Activated CD4-positive, alpha-beta T cell treated with anti-CD3 and anti-CD28 coated beads, Interleukin-2, amount 50 U/mL, for 48 hours (primary cell): Measurements from ENCODE around the gene NBPF12.
"Not testable (repeated sequence)": the region's sequence is repeated elsewhere in the genome, so short reads cannot be mapped to it uniquely, and the experiment has no call there.

Source experiments
- DNase-seq, 2 experiments: peaks; one replicate each; pipeline ENCODE4 v3.0.0-alpha.2; 2020

NBPF12 gene

GRCh38 chr1:146987502-146987901 lies 49.4 kb downstream of the NBPF12 start:
- not testable (repeated sequence) for DNase-seq

- DNase-seq, result not testable (repeated sequence)
Measured at GRCh38 chr1:146989455-146989854, 51.3 kb downstream of the NBPF12 start.

- not testable (repeated sequence) for DNase-seq
Measured at GRCh38 chr1:147008495-147008894, 70.4 kb downstream of the NBPF12 start.

- DNase-seq, result not testable (repeated sequence)
Measured at GRCh38 chr1:147026975-147027374, 88.9 kb downstream of the NBPF12 start.

GRCh38 chr1:147030066-147030653 lies 92.0 kb downstream of the NBPF12 start:
- DNase-seq, result not testable (repeated sequence)

GRCh38 chr1:147039916-147040315 lies 101.8 kb downstream of the NBPF12 start:
- no peak for DNase-seq

GRCh38 chr1:147042891-147043290 lies 104.8 kb downstream of the NBPF12 start:
- DNase-seq, result not testable (repeated sequence)

- not testable (repeated sequence) for DNase-seq
Measured at GRCh38 chr1:147044511-147044910, 106.4 kb downstream of the NBPF12 start.
